HepG2 (cell line): Measurements from ENCODE around the gene PUDP. TPM values are rescaled to one million over a fixed set of nuclear protein-coding genes. Genes with fewer than 3 reads are reported as not detected.

Source experiments
- ATAC-seq: fragments of 200-7000 bp; cut with Tn5 transposase; 3 replicates; pipeline ENCODE4 v1.9.1; 2020; ENCODE audit warnings: mild to moderate bottlenecking, moderate library complexity
- BruUV-seq: library from RNA; stranded (reverse); fragments of 400-500 nt; replicated peaks from 2 replicates; lab custom pipeline; 2021; lab: Mats Ljungman, UMichigan
- CTCF ChIA-PET: fragments of 300-600 bp; formaldehyde crosslinking; extraction: SDS; loops from one replicate; lab custom pipeline; 2021; ENCODE audit warnings: low total read pairs, inconsistent platforms, low intra/inter-chr PET ratio; lab: Yijun Ruan, JAX
- POLR2A ChIA-PET: fragments of 350-600 bp; sonication (Branson Sonifier 250); formaldehyde crosslinking; loops from one replicate; lab custom pipeline; 2020; ENCODE audit warnings: antibody characterized with exemption, inconsistent platforms; lab: Yijun Ruan, JAX
- DNase-seq: peaks from one replicate; pipeline ENCODE4 v3.0.0-alpha.2; 2015; ENCODE audit warnings: low spot score
- FAIRE-seq: peaks from 3 replicates; lab custom pipeline; 2011; peaks lifted over from hg19 to GRCh38; lab: Jason Lieb, UNC
- H2AFZ ChIP-seq: one replicate; pipeline ENCODE4 v1.6.1; 2011; ENCODE audit warnings: low read length, inconsistent platforms
- H3K27ac ChIP-seq: fragments of 300-600 bp; 3 replicates; pipeline ENCODE4 v1.8.0; 2011; ENCODE audit warnings: mixed run types, mild to moderate bottlenecking, mixed read lengths, low read length, inconsistent platforms; ENCODE audit not compliant: insufficient read depth; ENCODE audit errors: extremely low read length
- H3K27me3 ChIP-seq, 2 experiments: fragments of 200-600 bp in 1 of 2; 2 replicates in 1 of 2; 3 replicates in 1 of 2; pipeline versions ENCODE4 v1.6.0 to v1.8.0; 2011; ENCODE audit warnings: low read length in 2 of 2, mild to moderate bottlenecking in 2 of 2, moderate library complexity in 2 of 2, inconsistent platforms in 1 of 2; ENCODE audit not compliant: insufficient read depth in 2 of 2, control insufficient read depth in 1 of 2
- H3K36me3 ChIP-seq, 2 experiments: fragments of 200-600 bp in 1 of 2; replicated peaks in 1 of 2; 2 replicates in 1 of 2; 3 replicates in 1 of 2; pipeline versions ENCODE4 v1.5.1 to v1.8.0; 2011; ENCODE audit warnings: low read length in 2 of 2, inconsistent platforms in 1 of 2; ENCODE audit not compliant: insufficient read depth in 2 of 2, control insufficient read depth in 1 of 2
- H3K4me1 ChIP-seq: 2 replicates; pipeline ENCODE4 v1.5.1; 2012; ENCODE audit warnings: low read length, inconsistent platforms; ENCODE audit not compliant: insufficient read depth
- H3K4me2 ChIP-seq: 2 replicates; pipeline ENCODE4 v1.6.0; 2011; ENCODE audit warnings: low read depth, low read length, inconsistent platforms
- H3K4me3 ChIP-seq, 3 experiments: fragments of 200-600 bp in 1 of 3; sonication (generic), shearing (Covaris generic) in 1 of 3; replicated peaks in 1 of 3; 2 replicates each; pipeline ENCODE4 v1.5.1; 2011 to 2016; ENCODE audit warnings: low read length in 3 of 3, inconsistent platforms in 2 of 3, low read depth in 2 of 3, mild to moderate bottlenecking in 2 of 3, control low read depth in 1 of 3, mixed read lengths in 1 of 3; ENCODE audit not compliant: insufficient read depth in 1 of 3
- H3K79me2 ChIP-seq: one replicate; pipeline ENCODE4 v1.6.1; 2011; ENCODE audit warnings: low read length, inconsistent platforms; ENCODE audit not compliant: insufficient read depth
- H3K9ac ChIP-seq: 2 replicates; pipeline ENCODE4 v1.6.0; 2011; ENCODE audit warnings: mild to moderate bottlenecking, low read depth, low read length, inconsistent platforms; ENCODE audit not compliant: insufficient read depth
- H3K9me3 ChIP-seq: 2 replicates; pipeline ENCODE4 v1.5.1; 2012; ENCODE audit warnings: mild to moderate bottlenecking, low read length
- H4K20me1 ChIP-seq: 2 replicates; pipeline ENCODE4 v1.6.0; 2011; ENCODE audit warnings: inconsistent platforms, mild to moderate bottlenecking, low read length, moderate library complexity; ENCODE audit not compliant: insufficient read depth
- CHD4 ChIP-seq: fragments of 200-600 bp; sonication (generic); IDR thresholded peaks from 2 replicates; pipeline ENCODE4 v1.7.0; 2017; ENCODE audit warnings: mild to moderate bottlenecking, low read length, borderline replicate concordance
- ELF4 ChIP-seq: sonication (generic); formaldehyde crosslinking; IDR thresholded peaks from 2 replicates; pipeline ENCODE4 v1.5.0; 2020; ENCODE audit warnings: missing genetic modification reagents, mild to moderate bottlenecking, moderate library complexity, borderline replicate concordance
- SETDB1 ChIP-seq: sonication (generic); formaldehyde crosslinking; IDR thresholded peaks from 2 replicates; pipeline ENCODE4 v1.5.1; 2020; ENCODE audit warnings: missing genetic modification reagents, mild to moderate bottlenecking, borderline replicate concordance
- SMAD9 ChIP-seq: sonication (generic); formaldehyde crosslinking; IDR thresholded peaks from 2 replicates; pipeline ENCODE4 v1.5.1; 2020; ENCODE audit warnings: mild to moderate bottlenecking, missing genetic modification reagents
- SOX13 ChIP-seq, 3 experiments: fragments of 450-650 bp in 1 of 3; sonication (generic) in 1 of 3; formaldehyde crosslinking in 1 of 3; IDR thresholded peaks in 2 of 3; conservative IDR thresholded peaks in 1 of 3; 2 replicates each; pipeline versions ENCODE4 v1.5.0 to v1.6.1; 2016 to 2020; ENCODE audit warnings: antibody characterized with exemption in 1 of 3, mild to moderate bottlenecking in 1 of 3, missing compliant biosample characterization in 1 of 3, missing genetic modification reagents in 1 of 3, moderate library complexity in 1 of 3
- SYNCRIP ChIP-seq: fragments of 200-400 bp; formaldehyde crosslinking; IDR thresholded peaks from 2 replicates; pipeline ENCODE4 v1.6.1; 2018; ENCODE audit warnings: mild to moderate bottlenecking, low read depth, low read length; ENCODE audit not compliant: insufficient read depth
- ZNF205 ChIP-seq: IDR thresholded peaks from 2 replicates; pipeline ENCODE4 v1.6.1; 2018; ENCODE audit warnings: missing biosample characterization, missing genetic modification reagents
- ZNF766 ChIP-seq: sonication (generic); formaldehyde crosslinking; IDR thresholded peaks from 2 replicates; pipeline ENCODE4 v1.5.0; 2020; ENCODE audit warnings: missing genetic modification reagents, borderline replicate concordance
- WGBS: methylation state at CpG from one replicate; pipeline ENCODE4 v1.1.6; 2017; ENCODE audit warnings: low lambda C conversion rate; 5-methylcytosine and 5-hydroxymethylcytosine counted together
- in situ Hi-C: cut with HindIII; loops from 2 replicates; pipeline ENCODE4 v1.10.0; 2017; ENCODE audit warnings: low pct_unique_long_range_greater_than_20kb; ENCODE audit not compliant: extremely low pct_ligation_motif_present
- intact Hi-C: fragments of 100-400 bp; cut with micrococcal nuclease; formaldehyde crosslinking; loops from one replicate; pipeline ENCODE4 v1.10.0; 2022; ENCODE audit not compliant: unreplicated experiment
- polyA plus RNA-seq, 8 experiments: library from polyadenylated mRNA; depleted of rRNA in 3 of 8; stranded (reverse) in 7 of 8; unstranded in 1 of 8; fragments of >200 nt; fragmentation: Illumina TruSeq in 4 of 8; extraction: Trizol in 4 of 8; gene quantifications; 2 replicates each; pipeline versions ENCODE4 v1.2.1 to v1.2.3, GENCODE V29; 2011 to 2016; ENCODE audit warnings: low read depth in 4 of 8, missing spikeins in 1 of 8, mixed read lengths in 1 of 8; ENCODE audit not compliant: insufficient read depth in 1 of 8
- total RNA-seq, 5 experiments: library from RNA; depleted of rRNA; stranded (reverse); fragments of >200 nt; fragmentation: Illumina TruSeq; extraction: Trizol; gene quantifications; 2 replicates each; pipeline ENCODE4 v1.2.3, GENCODE V29; 2016; ENCODE audit warnings: low read depth in 1 of 5
- TF ChIP-seq, protein P1 (sequence below): sonication (generic); formaldehyde crosslinking; IDR thresholded peaks from 2 replicates; pipeline ENCODE4 v1.8.0; 2022; ENCODE audit warnings: missing genetic modification reagents, mild to moderate bottlenecking, moderate library complexity, borderline replicate concordance
- TF ChIP-seq, protein P2 (sequence below): IDR thresholded peaks from 2 replicates; pipeline ENCODE4 v1.6.1; 2016; ENCODE audit warnings: missing biosample characterization, missing genetic modification reagents, low read depth
- TF ChIP-seq, protein P3 (sequence below): IDR thresholded peaks from 2 replicates; pipeline ENCODE4 v1.6.1; 2016
- TF ChIP-seq, protein P4 (sequence below): IDR thresholded peaks from 2 replicates; pipeline ENCODE4 v1.6.1; 2016; ENCODE audit warnings: low read depth, missing genetic modification reagents, missing compliant biosample characterization

Gene PUDP
- total and polyA plus RNA-seq, 2 of the 13 experiments (the other 11 are each of a cell fraction or from before 2014, with no cell fraction given) = 7.5 to 23.5 TPM

DNA sequence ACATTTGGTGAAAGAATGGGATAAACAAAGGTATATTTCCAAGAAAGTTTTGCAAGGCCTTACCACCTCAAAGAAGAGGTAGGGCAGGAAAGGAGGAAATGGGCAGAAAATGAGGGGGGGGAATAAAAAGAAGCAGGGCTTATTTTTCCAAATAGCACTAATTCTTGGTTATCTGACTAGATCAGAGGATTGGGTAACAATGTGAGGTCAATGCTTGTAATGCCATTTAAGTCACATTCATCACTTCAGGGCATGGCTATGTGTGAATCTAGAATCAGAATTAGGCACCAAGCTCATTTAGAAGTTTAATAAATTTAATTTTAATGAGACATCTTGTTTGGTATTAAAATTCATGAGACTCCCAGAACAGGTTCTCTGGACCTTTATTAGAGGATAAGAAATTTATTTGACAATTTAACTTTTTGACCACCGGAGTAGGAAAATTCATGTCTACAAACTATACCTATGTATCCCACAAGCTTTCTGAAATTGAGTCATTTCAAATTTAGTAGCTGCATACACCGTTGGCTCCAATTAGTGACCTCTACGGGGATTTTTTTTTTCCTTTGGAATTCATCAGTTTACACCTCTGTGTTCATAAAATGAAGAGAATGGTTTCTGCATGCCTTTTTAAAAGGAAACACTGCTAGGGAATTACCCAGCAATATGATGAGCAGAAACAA lies 1.8 kb downstream of the PUDP start:
- no peak overlapping the region for H3K27ac ChIP-seq
- no peak overlapping the region for H2AFZ ChIP-seq
- intact Hi-C loops = no loop called here
- 0 out of 2 replicates have a peak overlapping the region, but pooled peaks have one; percentile 80 for H3K4me2 ChIP-seq
- no peaks in the 10 kb centered on the region for H3K36me3 ChIP-seq
- in situ Hi-C loops = no loop called here
- CTCF ChIA-PET = no interaction called here
- no peaks in the 10 kb centered on the region for H3K9me3 ChIP-seq
- no peak for FAIRE-seq
- POLR2A ChIA-PET = interaction anchor here (0.7 to 1.0 kb wide), 2 partner anchors 14 to 22 kb away, joined by 3 to 5 read pairs; no protein-coding TSS in a partner anchor
- no peaks in the 10 kb centered on the region; a peak in 1 of 5 replicates for H3K27me3 ChIP-seq
- DNase-seq = no peak
- no peak overlapping the region for H3K4me3 ChIP-seq
- H3K4me1 ChIP-seq = peaks cover 19% of the 10 kb centered on the region
- 93% methylated on average over 3 of the region's 3 CpGs for WGBS
- no peak for TF ChIP-seq SMAD9 (CRISPR knock-in tag)
- TF ChIP-seq, protein P1, sequence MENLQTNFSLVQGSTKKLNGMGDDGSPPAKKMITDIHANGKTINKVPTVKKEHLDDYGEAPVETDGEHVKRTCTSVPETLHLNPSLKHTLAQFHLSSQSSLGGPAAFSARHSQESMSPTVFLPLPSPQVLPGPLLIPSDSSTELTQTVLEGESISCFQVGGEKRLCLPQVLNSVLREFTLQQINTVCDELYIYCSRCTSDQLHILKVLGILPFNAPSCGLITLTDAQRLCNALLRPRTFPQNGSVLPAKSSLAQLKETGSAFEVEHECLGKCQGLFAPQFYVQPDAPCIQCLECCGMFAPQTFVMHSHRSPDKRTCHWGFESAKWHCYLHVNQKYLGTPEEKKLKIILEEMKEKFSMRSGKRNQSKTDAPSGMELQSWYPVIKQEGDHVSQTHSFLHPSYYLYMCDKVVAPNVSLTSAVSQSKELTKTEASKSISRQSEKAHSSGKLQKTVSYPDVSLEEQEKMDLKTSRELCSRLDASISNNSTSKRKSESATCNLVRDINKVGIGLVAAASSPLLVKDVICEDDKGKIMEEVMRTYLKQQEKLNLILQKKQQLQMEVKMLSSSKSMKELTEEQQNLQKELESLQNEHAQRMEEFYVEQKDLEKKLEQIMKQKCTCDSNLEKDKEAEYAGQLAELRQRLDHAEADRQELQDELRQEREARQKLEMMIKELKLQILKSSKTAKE (CRISPR knock-in tag) = no peak
- no peak for TF ChIP-seq ZNF205 (CRISPR knock-in tag)
- TF ChIP-seq, protein P2, sequence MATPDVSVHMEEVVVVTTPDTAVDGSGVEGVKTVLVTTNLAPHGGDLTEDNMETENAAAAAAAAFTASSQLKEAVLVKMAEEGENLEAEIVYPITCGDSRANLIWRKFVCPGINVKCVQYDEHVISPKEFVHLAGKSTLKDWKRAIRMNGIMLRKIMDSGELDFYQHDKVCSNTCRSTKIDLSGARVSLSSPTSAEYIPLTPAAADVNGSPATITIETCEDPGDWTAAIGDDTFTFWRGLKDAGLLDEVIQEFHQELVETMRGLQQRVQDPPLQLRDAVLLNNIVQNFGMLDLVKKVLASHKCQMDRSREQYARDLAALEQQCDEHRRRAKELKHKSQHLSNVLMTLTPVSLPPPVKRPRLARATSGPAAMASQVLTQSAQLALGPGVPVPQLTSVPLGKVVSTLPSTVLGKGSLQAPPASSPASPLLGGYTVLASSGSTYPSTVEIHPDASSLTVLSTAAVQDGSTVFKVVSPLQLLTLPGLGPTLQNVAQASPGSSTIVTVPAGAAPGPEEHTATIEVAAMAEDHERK = no peak
- no peak for TF ChIP-seq CHD4
- TF ChIP-seq ZNF766 = no peak
- TF ChIP-seq, protein P3, sequence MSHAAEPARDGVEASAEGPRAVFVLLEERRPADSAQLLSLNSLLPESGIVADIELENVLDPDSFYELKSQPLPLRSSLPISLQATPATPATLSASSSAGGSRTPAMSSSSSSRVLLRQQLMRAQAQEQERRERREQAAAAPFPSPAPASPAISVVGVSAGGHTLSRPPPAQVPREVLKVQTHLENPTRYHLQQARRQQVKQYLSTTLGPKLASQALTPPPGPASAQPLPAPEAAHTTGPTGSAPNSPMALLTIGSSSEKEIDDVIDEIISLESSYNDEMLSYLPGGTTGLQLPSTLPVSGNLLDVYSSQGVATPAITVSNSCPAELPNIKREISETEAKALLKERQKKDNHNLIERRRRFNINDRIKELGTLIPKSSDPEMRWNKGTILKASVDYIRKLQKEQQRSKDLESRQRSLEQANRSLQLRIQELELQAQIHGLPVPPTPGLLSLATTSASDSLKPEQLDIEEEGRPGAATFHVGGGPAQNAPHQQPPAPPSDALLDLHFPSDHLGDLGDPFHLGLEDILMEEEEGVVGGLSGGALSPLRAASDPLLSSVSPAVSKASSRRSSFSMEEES (CRISPR knock-in tag) = no peak
- no peak for TF ChIP-seq SYNCRIP
- TF ChIP-seq, protein P4, sequence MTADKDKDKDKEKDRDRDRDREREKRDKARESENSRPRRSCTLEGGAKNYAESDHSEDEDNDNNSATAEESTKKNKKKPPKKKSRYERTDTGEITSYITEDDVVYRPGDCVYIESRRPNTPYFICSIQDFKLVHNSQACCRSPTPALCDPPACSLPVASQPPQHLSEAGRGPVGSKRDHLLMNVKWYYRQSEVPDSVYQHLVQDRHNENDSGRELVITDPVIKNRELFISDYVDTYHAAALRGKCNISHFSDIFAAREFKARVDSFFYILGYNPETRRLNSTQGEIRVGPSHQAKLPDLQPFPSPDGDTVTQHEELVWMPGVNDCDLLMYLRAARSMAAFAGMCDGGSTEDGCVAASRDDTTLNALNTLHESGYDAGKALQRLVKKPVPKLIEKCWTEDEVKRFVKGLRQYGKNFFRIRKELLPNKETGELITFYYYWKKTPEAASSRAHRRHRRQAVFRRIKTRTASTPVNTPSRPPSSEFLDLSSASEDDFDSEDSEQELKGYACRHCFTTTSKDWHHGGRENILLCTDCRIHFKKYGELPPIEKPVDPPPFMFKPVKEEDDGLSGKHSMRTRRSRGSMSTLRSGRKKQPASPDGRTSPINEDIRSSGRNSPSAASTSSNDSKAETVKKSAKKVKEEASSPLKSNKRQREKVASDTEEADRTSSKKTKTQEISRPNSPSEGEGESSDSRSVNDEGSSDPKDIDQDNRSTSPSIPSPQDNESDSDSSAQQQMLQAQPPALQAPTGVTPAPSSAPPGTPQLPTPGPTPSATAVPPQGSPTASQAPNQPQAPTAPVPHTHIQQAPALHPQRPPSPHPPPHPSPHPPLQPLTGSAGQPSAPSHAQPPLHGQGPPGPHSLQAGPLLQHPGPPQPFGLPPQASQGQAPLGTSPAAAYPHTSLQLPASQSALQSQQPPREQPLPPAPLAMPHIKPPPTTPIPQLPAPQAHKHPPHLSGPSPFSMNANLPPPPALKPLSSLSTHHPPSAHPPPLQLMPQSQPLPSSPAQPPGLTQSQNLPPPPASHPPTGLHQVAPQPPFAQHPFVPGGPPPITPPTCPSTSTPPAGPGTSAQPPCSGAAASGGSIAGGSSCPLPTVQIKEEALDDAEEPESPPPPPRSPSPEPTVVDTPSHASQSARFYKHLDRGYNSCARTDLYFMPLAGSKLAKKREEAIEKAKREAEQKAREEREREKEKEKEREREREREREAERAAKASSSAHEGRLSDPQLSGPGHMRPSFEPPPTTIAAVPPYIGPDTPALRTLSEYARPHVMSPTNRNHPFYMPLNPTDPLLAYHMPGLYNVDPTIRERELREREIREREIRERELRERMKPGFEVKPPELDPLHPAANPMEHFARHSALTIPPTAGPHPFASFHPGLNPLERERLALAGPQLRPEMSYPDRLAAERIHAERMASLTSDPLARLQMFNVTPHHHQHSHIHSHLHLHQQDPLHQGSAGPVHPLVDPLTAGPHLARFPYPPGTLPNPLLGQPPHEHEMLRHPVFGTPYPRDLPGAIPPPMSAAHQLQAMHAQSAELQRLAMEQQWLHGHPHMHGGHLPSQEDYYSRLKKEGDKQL (CRISPR knock-in tag) = no peak
- no peak for TF ChIP-seq ELF4 (CRISPR knock-in tag)
- TF ChIP-seq SOX13 (IDR thresholded peaks at IDR 0.05) = no peak
- TF ChIP-seq SOX13 (CRISPR knock-in tag; conservative IDR thresholded peaks at IDR 0.05 in 1 of 2, IDR thresholded peaks at IDR 0.05 in 1 of 2) = no peak
- TF ChIP-seq SETDB1 (CRISPR knock-in tag) = no peak
- no peak for ATAC-seq
- no peaks in the 10 kb centered on the region for H4K20me1 ChIP-seq
- H3K79me2 ChIP-seq = peaks cover 4% of the 10 kb centered on the region
- no peak overlapping the region for H3K9ac ChIP-seq
- BruUV-seq = TSS peak; percentile 51
